GM18526 (cell line): ENCODE results near the gene ZNF750.

Source experiments
- POLR2A ChIP-seq: IDR thresholded peaks from 3 replicates; pipeline ENCODE4 v1.6.1; 2011; ENCODE audit not compliant: insufficient read length; ENCODE audit errors: extremely low read depth

Gene ZNF750

GRCh38 chr17:82854226-82854625 lies 14.4 kb upstream of the ZNF750 start:
- no peak for TF ChIP-seq POLR2A

DNA sequence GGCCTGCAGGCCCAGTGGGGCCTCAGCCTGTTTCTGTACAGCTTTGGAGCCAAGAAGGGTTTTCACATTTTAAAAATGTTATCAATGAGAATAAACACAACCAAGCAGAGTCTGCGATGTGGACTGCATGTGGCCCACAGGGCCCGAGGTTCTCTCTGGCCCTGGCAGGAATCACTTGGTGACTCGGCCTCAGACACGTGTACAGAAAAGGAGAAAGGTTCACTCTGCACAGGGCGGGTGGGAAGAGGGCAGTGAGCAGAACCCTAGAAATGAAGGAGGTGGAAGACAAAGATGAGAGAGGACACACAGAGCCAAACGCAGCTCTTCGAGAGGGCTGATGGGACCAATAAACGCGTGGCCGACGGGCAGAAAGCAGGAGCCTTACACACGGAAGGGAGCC lies 11.6 kb upstream of the ZNF750 start:
- no peak for TF ChIP-seq POLR2A

DNA sequence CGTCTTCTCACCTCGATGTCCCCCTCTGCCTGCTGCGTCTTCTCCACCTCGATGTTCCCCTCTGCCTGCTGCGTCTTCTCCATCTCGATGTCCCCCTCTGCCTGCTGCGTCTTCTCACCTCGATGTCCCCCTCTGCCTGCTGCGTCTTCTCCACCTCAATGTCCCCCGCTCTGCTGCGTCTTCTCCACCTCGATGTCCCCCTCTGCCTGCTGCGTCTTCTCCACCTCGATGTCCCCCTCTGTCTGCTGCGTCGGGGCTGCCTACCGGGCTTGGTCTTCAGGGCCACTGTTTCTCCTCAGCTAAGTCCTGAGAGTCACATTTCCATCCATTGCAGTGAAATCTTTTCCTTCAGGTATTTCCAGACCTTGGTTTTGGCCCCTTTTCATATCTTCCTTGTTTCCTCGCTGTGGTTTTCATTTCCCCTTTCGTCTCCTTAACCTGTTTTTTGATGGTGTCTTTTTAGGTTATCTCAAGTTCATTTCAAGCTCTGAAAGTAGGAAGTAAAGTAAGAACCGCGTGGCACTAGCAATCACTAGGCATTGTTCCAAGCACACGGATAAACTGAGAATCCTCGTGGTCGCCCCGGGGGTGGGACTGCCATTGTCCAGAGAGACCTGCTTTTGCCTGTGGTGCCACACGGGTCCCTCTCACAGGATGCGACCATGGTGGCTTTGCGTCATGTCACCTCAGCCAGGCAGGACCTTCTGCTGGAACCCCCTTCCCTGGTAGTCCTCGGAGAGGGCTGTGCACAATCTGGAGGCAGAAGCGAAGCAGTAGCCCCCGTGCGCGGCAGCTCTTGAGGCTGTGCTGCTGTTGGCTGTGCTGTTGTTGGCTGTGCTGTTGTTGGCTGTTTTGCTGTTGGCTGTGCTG lies 9.5 kb upstream of the ZNF750 start:
- no peak for TF ChIP-seq POLR2A

DNA sequence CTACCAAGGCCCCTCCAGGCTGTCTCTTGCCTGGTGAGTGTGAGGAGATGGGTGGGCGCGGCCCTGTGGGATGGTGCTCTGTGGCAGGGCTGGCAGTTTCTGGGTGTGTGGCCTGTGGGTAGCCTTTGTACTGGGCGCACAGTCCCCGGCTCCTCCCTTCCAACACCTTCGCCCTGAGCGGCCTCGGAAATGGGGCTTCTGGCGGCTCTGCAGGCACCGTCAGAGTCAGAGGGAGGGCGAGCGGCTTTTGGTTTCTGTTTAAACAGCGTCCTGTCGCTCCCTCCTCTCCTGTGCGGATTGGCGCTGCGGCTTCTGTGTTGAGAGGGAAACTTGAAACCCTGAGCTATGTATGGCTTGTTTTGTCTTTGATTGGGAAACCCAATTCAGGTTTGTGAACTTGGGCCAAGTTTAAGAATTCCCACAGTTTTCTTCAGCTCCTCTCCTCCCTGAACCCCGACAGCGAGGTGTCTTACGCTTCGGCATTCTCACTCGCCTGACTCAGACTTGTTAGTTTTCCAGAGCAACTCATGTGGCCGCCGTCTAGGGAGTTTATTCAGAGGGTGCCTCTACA lies 8.3 kb upstream of the ZNF750 start:
- no peak for TF ChIP-seq POLR2A

- TF ChIP-seq POLR2A = no peak
Measured at GRCh38 chr17:82846061-82846691, 6.4 kb upstream of the ZNF750 start.

DNA sequence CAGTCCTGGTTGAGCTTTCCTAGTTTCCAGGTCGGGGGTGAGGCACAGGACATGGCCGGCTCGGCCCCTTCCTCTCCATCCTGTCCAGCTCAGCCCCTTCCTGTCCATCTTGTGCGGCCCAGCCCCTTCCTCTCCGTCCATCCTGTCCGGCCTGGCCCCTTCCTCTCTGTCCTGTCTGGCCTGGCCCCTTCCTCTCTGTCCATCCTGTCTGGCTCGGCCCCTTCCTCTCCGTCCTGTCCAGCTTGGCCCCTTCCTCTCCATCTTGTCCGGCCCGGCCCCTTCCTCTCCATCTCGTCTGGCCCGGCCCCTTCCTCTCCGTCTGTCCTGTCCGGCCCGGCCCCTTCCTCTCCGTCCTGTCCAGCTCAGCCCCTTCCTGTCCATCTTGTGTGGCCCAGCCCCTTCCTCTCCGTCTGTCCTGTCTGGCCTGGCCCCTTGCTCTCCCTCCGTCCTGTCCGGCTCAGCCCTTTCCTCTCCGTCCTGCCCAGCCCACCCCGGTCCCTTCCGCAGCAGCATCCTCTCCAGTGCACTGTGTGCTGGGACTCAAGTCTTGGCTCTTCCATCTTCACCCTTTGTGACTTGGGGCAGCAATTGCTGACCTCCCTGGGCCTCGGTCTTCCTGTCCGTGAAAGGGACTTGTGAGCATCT lies 5.5 kb upstream of the ZNF750 start:
- no peak for TF ChIP-seq POLR2A

DNA sequence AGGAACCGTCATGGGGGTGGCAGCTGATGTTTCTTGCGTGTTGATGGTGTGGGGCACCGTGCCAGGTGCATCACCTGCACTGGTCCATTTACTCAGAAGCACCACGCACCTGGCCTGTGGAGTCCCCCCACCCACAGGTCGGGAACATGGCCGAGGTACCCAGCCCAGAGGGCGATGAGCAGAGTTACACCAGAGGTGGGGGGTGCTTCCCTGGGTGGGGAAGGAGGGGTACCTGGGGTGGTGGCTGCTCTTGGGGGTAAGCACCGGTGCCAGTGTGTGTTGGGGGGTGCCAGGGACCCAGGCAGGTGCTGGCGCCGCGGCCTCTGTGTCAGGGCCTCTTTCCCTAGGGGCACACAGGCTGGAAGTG lies 5.0 kb upstream of the ZNF750 start:
- TF ChIP-seq POLR2A = no peak

DNA sequence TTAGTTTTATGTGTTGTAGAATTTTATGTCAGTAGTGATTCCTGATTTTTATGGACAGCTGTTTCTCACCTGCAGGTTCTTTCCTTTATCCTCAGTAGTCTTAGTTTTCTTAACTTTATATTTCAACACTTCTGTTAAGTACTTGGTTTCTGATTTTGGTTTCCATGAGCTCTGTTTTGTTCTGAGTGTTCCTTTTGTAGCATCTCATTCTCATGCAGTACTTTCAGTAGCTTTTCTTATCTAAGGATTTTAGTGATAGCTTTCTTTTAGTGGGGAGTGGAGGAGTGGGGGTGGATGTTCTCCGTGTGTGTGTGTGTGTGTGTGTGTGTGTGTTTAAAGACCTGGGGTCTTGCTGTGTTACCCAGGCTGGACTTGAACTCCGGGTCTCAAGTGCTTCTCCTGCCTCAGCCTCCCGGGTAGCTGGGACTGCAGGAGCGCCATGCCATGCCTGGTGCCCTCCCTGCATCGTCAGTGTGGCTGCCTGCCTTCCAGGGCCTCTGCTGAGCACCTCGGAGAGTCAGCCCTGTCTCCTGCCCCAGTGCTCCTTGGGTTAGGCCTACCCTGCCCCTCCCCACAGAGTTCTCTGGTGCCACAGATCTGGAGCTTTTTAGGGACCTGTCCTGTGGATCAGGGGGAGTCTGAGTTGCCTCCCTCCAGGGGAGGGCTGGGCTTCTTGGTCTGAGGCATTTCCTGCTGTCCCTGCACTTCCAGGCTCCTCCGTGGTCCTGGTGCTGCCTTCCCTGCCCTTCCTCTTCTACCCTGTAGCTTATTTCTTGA lies 4.3 kb upstream of the ZNF750 start:
- no peak for TF ChIP-seq POLR2A

DNA sequence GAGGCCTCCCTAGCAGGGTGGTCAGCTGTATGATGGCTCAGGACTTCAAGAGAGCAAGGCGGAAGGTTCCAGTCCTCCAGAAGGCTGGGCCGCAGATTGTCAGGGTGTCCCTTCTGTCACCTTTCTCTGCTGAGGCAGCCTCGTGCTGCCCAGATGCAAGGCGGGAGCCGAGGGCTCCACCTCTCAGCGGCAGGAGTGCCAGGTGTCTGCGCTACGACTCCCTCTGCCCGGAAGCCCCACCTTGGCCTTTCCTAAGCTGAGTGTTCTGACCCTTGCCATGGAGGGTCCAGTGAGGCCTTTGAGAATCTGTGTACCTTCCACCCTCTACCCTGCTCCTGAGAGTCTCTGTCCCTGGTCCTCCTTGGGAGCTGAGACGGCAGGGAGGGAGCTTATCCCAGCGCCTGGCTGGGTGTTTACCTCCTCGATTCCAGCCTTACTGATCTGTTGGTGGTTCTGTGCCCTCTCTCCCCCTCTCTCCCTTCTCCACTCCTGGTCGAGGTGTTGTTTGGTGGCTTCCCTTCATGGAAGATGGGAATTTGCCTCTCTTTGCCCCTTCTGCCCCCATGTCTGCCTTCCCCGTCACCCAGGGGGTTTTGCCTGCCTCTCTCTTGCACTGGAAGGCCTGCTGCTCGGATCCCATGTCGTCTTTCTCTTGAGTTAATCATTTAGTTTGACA lies 2.2 kb upstream of the ZNF750 start:
- no peak for TF ChIP-seq POLR2A

DNA sequence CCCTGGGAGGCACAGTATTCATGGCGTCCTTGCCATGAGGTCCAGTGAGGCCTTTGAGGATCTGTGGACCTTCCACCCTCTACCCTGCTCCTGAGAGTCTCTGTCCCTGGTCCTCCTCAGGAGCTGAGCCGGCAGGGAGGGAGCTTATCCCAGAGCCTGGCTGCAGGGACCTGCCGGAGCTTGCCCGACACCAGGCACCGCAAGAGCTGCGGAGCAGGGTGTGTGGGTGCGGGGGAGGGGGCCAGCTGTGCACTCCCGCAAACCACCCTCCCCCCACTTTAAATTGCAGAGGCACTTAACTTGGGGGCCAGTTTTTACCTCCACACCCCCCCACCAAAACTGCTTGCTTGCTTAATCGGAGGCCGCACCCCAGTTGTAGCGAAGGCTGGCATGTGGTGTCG lies 609 bp upstream of the ZNF750 start:
- no peak for TF ChIP-seq POLR2A

DNA sequence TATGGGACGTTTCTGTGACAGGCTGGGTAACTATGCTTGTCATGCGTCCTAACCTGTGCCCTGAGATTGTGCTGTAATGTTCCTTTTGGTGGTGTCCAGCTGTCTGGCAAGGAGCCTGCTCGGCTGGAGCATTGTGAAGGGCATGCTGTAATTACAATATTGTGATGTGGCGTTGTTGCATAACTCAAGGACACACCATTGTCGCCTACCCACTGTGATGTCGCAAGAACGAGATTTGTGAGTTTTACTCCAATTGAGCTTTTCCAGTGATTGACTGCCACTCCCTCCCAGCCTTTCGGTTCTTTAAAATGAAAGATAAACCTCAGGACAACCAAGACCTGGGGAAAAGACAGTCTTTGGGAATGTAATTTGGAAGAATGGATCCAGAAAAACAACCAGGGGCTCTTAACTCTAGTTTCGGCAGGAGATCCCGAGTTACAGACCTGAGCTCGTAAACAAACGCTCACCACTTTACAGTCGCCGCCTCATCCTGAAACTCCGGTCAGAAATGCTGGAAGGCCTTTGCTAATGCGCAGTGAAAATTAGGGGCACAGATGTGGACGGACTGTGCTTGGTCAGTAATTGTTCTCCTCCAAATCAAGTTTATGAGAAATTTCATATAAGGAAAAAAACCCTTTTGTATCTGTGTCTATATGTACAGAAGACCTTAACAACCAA lies 1.3 kb downstream of the ZNF750 start:
- no peak for TF ChIP-seq POLR2A

- TF ChIP-seq POLR2A = no peak
Measured at GRCh38 chr17:82837586-82838320, 2.1 kb downstream of the ZNF750 start.

GRCh38 chr17:82836823-82837357 lies 2.9 kb downstream of the ZNF750 start:
- TF ChIP-seq POLR2A = no peak

DNA sequence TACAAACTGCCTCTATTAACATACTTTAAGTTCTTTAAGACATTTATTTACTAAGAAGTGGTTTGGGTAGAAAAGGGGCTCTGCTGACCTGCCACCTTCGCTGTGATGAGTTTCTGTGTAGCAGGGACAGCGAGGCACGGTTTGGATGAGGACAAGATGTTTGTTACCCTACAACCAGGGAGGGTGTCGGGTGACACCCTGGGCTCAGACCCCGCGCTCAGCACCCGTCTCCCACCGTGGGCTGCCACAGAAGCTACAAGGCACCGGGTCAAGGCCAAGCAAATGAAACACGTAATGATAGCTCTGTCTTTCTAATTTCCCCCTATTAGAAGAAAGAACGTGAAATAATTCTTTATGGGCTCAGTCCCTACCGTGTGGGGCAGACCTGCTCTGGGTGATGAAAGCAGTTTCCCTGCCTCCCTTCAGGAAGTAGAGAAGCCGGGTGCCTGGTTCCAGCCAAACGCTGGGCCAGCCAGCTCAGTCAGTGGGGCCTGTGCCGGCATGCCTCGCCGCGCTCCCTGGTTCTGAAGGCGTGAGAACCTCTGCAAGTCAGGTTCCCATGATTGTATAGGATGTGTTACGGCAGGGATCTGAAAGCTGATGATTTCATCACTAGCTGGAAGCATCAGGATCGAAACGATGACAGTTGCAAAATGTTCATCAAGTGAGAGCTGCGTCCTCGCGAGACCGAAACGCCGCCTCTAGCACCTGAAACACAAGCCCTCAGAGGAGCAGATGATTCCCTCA lies 3.9 kb downstream of the ZNF750 start:
- no peak for TF ChIP-seq POLR2A
